HuH-7 (cell line): Measurements from ENCODE around the gene ITPRIPL2.

Experiments
- DNase-seq: peaks from one replicate; pipeline ENCODE4 v3.0.0; 2011; ENCODE audit warnings: low spot score

ITPRIPL2 gene

DNA sequence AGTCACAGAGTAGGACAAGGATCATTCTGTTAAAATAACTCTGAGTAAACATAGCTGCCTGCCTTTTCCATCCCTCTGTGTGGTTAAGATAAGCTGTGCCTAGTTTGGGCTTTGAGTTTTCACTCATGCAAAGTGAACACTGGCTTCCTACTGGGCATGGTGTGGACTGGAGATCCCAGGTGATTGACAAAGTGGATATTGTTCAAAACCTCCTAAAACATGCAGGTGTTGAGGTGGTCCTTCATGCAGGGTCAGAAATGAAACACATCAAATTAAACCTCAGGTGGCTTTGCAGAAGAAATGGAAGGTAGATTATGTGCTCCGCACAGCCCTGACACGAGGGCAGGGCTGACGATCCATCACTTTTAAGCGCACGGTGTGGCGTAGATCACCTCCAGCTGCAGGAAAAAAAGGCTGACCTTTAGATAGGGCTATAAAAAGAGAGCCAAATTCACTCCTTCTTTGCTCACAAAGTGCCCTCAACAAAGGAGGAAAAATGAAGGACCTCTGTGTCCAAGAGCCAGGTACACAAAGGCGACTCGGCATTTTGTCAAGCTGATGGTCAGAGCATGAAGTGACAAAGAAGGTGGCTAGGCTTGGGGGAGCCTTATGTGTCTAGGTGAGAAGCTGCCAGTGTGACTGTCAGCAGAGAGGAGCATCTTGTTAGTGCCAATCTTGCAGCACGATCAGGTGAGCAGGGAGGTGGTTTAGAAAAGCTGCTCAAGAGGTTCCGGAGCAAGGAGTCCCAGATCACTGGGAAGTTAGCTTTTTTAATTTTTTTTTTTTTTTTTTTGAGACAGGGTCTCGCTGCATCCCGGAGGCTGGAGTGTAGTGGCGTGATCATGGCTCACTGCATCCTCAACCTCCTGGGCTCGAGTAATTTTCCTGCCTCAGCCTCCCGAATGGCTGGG, 19.9 kb upstream of the ITPRIPL2 start:
- DNase-seq = no peak

DNA sequence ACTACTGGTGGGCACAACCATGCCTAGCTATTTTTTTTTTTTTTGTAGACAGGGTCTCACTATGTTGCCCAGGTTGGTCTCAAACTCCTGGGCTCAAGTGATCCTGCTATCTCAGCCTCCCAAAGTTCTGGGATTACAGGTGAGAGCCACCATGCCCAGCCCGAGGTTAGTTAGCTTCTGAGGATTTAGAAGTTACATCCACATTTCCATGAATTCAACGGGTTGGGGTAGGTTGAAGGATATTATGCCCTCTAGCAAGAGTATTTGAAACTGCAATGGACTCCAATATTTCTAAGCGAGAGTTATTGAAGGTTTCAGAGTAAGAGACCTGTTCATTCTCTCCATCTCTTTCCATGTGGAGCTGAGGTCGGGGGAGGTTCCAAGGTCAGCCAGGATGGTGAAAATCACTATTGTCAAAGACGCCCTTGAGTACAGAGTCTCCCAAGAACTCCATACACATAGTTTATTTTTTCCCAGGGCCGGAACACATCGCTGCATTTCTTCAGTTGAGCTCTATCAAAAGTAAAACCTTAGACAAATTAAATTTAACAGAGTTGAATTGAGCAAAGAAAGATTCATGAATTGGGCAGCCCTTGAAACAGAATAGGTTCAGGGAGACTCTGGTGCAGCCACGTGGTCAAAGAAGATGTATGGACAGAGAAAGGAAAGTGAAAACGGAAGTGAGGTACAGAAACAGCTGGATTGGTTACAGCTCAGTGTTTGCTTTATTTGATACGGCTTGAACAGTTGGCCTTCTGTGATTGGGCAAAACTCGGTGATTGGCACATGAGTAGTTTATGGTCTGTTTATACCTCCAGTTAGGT, 19.0 kb upstream of the ITPRIPL2 start:
- DNase-seq = no peak

DNA sequence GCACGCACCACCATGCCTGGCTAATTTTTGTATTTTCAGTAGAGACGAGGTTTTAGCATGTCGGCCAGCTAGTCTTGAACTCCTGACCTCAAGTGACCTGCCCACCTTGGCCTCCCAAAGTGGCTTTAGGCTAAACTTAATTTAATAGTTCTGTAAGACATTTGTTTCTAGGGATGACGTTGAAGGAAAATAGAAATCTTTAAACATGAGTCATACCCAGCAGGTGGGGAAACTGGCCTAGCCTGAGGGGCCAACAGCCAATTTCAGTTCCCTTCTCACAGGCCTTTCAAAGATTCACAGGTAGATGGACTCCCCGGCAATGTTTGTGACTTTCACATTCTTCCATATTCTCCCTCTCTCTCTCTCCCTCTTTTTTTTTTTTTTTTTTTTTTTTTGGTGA, 18.1 kb upstream of the ITPRIPL2 start:
- no peak for DNase-seq

DNA sequence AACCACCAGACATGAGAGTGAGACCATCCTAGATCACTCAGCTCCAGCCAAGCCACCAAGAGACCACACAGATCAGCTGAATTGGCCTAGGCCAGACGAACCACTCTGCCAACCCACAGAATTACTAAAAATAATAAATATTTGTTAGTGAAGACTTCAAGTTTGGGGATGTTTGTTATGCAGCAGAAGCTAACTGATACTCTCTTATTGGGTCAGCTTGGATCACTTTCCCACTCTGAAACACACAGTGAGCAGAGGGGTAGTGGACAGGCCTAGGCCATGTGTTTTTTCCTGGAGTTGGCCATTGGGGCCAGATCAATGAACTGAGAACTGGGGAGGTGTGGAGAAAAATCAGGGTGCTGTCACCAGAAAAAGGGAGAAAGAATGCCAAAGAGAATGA, 15.6 kb upstream of the ITPRIPL2 start:
- DNase-seq = no peak

DNA sequence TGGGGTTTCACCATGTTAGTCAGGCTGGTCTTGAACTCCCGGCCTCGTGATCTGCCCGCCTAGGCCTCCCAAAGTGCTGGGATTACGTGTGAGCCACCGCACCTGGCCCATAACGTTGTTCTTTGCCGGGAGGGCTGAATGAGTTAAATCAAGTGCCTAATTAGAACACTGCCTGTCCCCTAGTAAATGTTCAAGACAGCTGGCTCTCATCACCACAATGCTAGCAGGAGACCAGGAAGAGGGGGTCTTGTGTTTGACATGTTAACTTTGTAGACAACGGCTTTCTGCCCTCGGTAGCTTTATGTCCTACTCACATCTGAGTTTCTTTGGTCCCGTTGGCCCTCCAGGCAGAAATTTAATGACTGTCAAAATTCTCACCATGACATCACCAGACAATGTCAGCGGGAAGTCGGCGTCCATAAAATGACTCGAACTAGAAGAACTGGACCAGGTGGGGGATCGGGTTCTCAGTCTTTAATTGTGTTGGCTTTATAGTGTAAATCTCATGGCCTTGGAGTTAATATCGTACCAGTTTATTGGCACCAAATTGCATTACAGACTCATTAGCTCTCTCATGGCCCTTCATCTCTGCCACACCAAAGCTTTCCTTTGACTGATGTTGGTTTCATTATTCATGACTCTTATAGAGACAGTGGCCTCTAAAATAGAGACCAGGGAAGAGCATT, 11.4 kb upstream of the ITPRIPL2 start:
- DNase-seq = no peak

DNA sequence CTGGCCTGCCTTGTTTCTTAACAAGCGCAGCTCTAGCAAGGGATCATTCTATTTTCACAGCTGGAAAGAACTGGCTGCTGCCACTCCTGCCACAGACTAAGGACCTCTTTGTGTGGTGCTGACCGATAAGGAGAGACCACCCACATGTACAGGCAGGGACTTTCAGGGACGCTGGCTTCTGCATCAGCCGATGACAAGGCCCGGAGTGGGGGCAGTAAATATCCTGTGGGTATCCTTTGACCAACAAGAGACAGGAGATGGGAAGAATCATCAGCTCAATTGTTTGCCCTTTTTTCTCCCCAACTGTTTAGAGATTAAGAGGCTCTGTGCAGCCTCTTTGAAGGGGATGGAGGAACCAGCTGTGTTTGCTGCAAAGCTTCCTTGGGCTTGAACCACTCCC, 9.2 kb upstream of the ITPRIPL2 start:
- DNase-seq = no peak

DNA sequence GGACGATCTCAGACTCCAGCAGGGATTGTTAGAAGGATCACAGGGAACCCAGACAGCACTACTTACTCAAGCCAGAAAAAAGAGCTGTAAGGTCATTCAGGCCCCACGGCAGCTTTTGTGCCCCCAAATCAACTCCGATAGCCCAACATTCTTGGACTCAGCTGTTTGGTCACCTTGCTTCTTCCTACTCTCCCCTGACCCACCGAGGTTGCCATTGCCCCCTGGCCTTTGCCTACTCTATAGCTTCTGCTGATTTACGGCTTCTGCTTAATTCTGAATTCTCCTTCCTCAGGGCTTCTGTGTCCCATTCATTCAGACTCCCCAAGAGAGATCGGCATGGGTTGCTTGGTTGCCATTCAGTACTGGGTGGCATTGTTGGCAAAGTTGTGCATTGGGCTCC, 8.6 kb upstream of the ITPRIPL2 start:
- no peak for DNase-seq

DNA sequence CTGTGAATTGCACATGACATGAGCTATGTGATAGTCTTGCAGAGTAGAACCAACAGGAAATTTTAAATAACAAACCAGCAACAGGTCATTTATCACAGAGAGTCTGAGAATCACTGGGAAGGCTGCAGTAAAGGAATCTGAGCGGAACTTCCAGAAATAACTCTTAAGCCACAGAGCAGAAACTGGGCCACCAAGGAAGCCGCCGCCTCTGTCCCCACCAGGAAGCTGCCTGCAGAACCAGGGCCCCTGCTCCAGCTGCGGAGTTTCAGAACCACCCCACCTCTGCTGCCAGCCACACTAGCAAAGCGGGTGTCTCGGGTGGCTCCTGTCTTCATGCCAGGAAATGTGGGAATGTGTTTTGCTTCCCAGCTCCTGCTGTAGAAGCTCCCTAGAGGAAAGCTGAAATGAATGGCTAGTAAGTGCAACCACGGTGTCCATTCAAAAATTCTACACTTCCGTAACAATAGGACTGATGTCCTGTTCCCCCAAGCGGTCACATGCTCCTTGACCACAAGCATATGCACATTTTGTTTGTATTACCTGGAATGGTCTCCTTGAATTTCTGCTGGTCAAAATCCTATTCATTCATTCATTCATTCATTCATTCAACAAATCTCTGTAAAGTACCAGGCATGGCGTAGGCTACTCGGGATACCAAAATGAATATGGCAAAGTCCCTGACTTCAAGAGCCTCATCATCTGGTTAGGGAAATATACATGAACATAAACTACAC, 7.7 kb upstream of the ITPRIPL2 start:
- DNase-seq = no peak

DNA sequence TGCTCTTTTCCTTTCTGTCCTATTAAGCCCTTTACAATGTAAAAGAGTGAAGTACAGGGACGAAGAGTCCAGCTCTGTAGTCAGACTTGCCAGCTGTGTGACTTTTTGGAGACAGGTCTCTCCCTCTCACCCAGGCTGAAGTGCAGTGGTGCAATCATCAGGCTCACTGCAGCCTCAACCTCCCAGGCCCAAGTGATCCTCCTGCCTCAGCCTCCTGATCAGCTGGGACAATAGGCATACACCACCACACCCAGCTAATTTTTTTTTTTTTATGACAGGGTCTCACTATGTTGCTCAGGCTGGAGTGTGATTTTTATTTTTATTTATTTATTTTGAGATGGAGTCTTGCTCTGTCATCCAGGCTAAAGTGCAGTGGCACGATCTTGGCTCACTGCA, 7.1 kb upstream of the ITPRIPL2 start:
- DNase-seq = no peak

DNA sequence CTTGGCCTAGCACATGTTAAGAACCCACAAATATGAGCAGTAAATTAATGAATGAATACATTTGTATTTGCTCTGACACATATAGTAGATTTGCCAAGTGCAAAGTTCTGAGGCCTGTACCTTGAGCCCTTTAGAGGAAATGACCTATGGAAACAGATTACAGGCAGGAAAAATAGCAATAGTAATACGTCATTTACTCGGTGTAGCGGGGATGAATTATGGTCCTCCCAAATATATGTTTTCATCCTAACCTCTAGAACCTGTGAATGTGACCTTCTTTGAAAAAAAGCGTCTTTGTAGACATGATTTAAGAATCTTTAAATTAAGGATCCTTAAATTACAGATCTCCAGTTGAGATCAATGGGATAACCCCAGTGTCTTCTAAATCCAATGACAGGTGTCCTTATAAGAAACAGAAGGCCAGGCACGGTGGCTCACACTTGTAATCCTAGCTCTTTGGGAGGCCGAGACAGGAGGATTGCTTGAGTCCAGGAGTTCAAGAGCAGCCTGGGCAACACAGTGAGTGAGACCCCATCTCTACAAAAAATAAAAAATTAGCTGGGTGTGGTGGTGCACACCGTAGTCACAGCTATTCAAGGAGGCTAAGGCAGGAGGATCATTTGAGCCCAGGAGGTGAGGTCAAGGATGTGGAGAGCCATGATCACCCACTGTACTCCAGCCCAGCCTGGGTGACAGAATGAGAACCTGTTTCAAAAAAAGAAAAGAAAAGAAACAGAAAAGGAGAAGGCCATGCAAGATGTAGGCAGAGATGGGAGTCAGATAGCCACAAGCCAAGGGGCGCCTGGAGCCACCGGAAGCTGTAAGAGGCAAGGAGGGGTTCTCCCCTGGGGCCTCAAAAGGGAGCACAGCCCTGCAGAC, 5.1 kb upstream of the ITPRIPL2 start:
- DNase-seq = no peak

DNA sequence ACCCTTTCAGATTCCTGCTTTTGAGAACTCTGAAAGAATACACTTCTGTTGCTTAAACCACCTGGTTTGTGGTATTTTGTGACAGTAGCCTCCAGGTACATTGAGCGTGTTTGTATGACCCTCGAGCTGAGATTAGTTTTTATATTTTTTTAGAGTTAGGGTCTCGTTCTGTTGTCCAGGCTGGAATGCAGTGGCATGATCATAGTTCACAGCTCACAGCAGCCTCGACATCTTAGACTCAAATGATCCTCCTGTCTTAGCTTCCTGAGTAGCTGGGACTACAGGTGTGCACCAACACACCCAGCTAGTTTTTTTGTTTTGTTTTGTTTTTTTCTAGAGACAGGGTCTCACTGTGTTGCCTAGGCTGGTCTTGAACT, 4.5 kb upstream of the ITPRIPL2 start:
- no peak for DNase-seq

DNA sequence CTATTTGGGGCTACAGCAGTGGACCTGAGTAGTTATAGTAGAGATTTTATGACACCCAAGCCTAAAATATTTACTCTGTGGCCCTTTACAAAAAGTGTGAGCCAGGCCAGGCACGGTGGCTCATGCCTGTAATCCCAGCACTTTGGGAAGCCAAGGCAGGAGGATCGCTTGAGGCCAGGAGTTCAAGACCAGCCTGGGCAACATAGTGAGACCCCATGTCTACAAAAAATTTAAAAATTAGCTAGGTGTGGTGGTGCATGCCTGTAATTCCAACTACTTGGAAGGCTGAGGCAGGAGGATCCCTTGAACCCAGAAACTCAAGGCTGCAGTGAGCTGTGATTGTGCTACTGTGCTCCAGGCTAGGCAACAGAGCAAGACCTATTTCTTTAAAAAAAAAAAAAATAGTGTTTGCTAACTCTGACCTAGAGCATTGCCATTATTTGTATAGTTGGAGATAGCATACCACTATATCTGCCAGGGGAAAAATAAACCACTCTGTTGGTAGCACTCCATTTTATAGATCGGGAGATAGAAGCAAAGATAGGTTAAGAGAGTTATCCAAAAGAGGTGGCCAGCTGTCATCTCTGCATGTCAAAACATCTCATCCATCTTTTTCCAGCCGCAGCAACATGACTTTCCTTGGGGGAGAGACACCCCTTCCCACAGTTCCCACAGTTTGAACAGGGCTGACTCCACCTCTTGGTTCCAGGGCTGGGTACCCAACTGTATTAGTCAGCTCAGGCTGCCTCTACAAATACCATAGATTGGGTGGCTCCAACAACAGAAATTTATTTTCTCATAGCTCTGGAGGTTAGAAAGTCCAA, 3.0 kb upstream of the ITPRIPL2 start:
- no peak for DNase-seq

DNA sequence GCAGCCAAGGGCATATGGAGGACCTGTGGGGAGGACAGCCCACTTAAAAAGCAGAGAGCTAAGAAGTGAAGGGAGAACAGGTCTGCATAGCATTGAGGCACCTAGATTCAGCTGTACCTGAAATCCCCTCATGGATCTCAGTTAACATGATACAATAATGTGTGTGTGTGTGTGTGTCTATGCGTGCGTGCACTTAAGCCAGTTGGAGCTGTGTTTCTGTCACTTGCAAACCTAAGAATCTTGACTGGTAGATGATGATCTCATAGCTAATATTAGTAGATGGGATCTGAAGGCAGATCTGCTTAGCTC, 1.7 kb upstream of the ITPRIPL2 start:
- no peak for DNase-seq

DNA sequence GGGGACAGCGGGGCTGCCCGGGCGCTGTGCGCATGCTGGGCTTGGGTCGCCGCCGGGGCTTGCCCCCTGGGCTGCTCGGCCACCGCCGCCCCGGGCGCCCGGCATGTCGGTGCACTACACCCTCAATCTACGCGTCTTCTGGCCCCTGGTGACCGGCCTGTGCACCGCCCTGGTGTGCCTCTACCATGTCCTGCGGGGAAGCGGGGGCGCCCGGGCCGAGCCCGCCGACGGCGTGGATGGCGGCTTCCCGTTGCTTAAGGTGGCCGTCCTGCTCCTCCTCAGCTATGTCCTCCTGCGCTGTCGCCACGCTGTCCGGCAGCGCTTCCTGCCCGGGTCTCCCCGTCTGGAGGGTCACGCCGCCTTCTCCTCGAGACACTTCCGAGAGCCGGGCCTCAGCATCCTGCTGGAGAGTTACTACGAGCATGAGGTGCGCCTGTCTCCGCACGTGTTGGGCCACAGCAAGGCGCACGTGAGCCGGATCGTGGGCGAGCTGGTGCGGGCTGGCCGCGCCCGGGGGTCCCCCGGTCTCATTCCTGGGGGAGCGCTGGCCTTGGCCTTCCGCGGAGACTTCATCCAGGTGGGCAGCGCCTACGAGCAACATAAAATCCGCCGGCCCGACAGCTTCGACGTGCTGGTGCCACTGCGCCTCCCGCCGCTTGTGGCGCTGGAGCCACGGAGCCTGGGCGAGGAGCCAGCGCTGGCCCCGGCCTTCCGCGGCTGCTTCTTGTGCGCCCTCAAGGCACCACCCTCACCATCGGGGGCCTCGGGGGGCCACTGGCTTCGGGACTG, 789 bp downstream of the ITPRIPL2 start:
- peak; percentile 60 for DNase-seq

DNA sequence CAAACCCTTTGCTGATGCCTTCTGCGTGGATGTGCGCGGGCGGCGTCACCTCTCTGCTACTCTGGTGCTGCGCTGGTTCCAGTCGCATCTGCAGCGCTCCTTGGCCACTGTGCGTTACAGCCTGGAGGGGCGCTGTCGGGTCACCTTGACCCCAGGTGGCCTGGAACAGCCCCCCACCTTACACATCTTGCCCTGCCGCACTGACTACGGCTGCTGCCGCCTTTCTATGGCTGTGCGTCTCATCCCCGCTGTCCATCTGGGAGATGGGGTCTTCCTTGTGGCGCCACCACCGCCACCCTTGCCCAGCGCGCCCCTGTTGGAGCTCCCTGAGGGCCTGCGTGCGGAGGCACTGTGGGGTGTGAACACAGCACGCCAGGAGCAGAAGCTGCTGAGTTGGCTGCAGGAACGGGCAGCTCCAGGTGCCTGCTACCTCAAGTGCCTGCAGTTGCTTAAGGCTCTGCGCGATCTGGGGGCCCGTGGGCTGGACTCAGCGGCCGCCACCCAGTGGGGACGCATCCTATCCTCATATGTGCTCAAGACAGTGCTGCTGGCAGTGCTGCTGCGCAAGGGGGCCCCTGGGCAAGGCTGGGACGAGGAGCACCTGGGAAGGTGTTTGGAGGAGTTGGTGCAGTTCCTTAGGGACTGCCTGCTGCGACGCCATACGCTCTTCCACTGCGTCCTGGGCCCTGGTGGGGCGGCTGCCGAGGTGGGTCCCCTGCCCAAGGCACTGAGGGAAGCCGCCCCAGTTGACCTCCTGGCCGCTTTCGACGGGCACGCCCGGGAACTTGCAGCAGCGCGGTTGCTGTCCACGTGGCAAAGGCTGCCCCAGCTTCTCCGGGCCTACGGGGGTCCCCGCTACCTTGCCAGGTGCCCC, 1.6 kb downstream of the ITPRIPL2 start:
- no peak for DNase-seq

DNA sequence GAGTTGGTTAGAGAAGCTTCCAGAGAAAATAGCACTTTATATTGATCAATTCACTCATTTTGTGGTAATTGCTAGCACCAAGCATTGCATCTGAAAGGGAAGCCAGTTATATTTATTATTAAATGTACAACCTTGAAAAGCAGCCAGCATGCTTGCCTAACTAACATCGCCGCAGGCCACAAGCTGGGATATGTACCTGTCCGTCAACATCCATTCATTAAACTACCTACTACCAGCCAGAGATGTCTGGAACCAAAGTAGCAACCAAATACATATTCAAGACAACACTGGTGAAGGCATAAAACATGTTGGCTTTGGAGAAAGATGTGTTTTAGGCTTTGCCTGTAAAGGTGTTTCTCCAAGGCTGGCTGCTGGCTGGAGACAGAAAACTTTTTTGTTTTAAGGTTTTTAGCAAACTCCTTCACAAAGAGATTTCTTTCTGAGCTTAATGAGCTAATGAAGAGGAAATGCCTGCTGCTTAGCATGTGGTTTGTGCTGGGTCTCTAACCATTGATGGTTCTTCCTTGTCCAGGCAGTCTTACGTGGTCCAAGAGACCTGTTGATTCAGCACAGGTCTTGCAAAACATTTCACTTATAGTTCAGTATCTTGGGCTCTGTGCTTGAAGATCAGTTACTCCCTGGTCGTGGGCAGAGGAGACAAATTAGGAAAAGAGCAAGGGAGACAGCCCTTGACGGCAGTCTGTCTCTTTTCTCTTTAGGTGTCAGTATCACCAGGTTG, 3.1 kb downstream of the ITPRIPL2 start:
- no peak for DNase-seq

DNA sequence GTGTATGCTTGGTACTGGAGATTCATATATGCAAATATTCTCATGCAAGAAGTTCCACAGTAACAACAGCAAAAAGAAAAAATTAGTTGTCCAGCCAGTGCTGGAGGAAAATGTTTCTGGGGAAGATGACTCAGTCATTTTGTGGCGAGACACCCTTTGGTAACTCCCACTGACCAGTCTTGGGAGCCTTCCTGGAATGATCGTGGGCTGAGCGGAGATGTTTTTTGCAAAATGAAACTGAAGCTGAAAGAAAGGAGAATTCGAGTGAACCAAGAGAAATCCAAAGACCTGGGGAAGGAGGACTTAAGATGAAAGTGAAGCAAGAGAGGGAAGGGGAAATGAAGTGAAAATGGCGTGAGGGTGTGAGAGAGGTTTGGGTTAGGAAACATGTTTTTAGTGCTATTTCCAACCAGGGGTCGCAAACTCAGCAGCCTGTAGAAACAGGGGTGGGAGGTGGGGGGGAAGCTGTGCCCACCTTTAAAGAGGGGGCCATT, 5.2 kb downstream of the ITPRIPL2 start:
- no peak for DNase-seq

DNA sequence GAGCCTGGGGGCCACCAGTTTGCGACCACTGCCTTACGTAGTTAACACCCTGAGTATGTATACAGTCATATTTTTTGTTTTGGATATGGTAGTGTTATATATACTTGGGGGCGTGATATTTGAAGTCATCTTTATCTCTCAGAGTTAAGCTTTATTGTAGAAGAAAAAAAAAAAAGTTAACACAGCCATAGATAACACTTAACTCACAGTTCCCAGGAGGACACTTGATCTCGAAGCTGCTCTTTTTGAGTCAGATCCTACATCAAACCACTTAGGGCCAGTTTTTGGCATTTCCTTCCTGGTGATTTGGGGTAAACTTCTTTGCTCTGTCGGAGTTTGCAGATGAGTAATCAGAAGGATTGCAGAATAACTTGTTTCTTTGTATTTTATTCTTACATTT, 5.8 kb downstream of the ITPRIPL2 start:
- DNase-seq = no peak
